Measurements from ENCODE around the gene OTOP2.

The OTOP2 gene

DNA sequence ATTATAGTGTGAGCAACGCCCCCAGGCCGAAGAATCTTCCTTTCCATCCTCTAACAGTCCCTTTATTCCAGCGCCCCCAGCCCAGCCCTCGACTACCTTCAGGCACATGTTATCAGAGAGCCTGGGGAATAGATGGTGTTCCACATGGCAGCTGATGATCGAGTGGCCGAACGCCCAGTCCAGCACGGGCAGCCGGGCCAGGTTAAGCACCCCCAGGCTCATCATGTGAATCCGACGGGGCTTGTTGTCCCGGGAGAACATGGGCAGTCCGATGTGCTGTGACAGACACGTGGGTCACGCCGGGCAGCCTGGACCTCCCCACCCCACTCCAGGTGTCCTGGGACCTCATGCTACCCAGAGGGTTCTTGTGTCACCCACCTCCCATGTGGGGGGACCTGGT, 44.8 kb upstream of the OTOP2 start:
- no peak overlapping the region for H3K27ac ChIP-seq (ENCODE audit: extremely low read depth, low read depth, low read length)
- TF ChIP-seq ZSCAN23 (tag by site-specific recombination; IDR thresholded peaks at IDR 0.05) (no peak), ZNF132 (tag by site-specific recombination; IDR thresholded peaks at IDR 0.05; ENCODE audit: borderline replicate concordance) (no peak), ZNF747 (tag by site-specific recombination; IDR thresholded peaks at IDR 0.05) (no peak), ZNF555 (tag by site-specific recombination; conservative IDR thresholded peaks at IDR 0.05) (no peak), ZNF558 (tag by site-specific recombination; IDR thresholded peaks at IDR 0.05) (no peak), MZF1 (tag by site-specific recombination; IDR thresholded peaks at IDR 0.05; ENCODE audit: borderline replicate concordance) (no peak), IKZF3 (tag by site-specific recombination; IDR thresholded peaks at IDR 0.05) (no peak), ZBTB17 (tag by site-specific recombination; IDR thresholded peaks at IDR 0.05) (no peak), ZNF473 (tag by site-specific recombination; IDR thresholded peaks at IDR 0.05) (no peak), MYNN (tag by site-specific recombination; IDR thresholded peaks at IDR 0.05; ENCODE audit: borderline replicate concordance) (no peak), ZNF114 (tag by site-specific recombination; IDR thresholded peaks at IDR 0.05) (no peak), ZNF24 (tag by site-specific recombination; IDR thresholded peaks at IDR 0.05) (no peak), GLI4 (tag by site-specific recombination; IDR thresholded peaks at IDR 0.05) (no peak), HOXD13 (CRISPR knock-in tag; IDR thresholded peaks at IDR 0.05; ENCODE audit: borderline replicate concordance) (no peak), ZNF311 (tag by site-specific recombination; IDR thresholded peaks at IDR 0.05; ENCODE audit: borderline replicate concordance) (no peak)
- TF ChIP-seq, protein P1, sequence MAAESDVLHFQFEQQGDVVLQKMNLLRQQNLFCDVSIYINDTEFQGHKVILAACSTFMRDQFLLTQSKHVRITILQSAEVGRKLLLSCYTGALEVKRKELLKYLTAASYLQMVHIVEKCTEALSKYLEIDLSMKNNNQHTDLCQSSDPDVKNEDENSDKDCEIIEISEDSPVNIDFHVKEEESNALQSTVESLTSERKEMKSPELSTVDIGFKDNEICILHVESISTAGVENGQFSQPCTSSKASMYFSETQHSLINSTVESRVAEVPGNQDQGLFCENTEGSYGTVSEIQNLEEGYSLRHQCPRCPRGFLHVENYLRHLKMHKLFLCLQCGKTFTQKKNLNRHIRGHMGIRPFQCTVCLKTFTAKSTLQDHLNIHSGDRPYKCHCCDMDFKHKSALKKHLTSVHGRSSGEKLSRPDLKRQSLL (tag by site-specific recombination; IDR thresholded peaks at IDR 0.05): no peak
- TF ChIP-seq, protein P2, sequence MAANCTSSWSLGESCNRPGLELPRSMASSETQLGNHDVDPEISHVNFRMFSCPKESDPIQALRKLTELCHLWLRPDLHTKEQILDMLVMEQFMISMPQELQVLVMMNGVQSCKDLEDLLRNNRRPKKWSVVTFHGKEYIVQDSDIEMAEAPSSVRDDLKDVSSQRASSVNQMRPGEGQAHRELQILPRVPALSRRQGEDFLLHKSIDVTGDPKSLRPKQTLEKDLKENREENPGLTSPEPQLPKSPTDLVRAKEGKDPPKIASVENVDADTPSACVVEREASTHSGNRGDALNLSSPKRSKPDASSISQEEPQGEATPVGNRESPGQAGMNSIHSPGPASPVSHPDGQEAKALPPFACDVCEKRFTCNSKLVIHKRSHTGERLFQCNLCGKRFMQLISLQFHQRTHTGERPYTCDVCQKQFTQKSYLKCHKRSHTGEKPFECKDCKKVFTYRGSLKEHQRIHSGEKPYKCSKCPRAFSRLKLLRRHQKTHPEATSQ (tag by site-specific recombination; IDR thresholded peaks at IDR 0.05): no peak
- TF ChIP-seq, protein P3, sequence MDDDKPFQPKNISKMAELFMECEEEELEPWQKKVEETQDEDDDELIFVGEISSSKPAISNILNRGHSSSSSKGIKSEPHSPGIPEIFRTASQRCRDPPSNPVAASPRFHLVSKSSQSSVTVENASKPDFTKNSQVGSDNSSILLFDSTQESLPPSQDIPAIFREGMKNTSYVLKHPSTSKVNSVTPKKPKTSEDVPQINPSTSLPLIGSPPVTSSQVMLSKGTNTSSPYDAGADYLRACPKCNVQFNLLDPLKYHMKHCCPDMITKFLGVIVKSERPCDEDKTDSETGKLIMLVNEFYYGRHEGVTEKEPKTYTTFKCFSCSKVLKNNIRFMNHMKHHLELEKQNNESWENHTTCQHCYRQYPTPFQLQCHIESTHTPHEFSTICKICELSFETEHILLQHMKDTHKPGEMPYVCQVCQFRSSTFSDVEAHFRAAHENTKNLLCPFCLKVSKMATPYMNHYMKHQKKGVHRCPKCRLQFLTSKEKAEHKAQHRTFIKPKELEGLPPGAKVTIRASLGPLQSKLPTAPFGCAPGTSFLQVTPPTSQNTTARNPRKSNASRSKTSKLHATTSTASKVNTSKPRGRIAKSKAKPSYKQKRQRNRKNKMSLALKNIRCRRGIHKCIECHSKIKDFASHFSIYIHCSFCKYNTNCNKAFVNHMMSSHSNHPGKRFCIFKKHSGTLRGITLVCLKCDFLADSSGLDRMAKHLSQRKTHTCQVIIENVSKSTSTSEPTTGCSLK (tag by site-specific recombination; IDR thresholded peaks at IDR 0.05): no peak
- TF ChIP-seq, protein P4, sequence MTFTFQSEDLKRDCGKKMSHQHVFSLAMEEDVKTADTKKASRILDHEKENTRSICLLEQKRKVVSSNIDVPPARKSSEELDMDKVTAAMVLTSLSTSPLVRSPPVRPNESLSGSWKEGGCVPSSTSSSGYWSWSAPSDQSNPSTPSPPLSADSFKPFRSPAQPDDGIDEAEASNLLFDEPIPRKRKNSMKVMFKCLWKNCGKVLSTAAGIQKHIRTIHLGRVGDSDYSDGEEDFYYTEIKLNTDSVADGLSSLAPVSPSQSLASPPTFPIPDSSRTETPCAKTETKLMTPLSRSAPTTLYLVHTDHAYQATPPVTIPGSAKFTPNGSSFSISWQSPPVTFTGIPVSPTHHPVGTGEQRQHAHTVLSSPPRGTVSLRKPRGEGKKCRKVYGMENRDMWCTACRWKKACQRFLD (tag by site-specific recombination; IDR thresholded peaks at IDR 0.05): no peak
- TF ChIP-seq, protein P5, sequence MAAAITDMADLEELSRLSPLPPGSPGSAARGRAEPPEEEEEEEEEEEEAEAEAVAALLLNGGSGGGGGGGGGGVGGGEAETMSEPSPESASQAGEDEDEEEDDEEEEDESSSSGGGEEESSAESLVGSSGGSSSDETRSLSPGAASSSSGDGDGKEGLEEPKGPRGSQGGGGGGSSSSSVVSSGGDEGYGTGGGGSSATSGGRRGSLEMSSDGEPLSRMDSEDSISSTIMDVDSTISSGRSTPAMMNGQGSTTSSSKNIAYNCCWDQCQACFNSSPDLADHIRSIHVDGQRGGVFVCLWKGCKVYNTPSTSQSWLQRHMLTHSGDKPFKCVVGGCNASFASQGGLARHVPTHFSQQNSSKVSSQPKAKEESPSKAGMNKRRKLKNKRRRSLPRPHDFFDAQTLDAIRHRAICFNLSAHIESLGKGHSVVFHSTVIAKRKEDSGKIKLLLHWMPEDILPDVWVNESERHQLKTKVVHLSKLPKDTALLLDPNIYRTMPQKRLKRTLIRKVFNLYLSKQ (tag by site-specific recombination; IDR thresholded peaks at IDR 0.05; ENCODE audit: borderline replicate concordance): no peak
- no peaks in the 10 kb centered on the region for H3K9me3 ChIP-seq (ENCODE audit: control insufficient read depth, insufficient read depth, low read depth, low read length)
- CTCF ChIA-PET: interaction anchor here (1.0 to 1.5 kb wide), 4 partner anchors 14 to 88 kb away, joined by 3 to 5 read pairs (median 4); no protein-coding TSS in a partner anchor
- POLR2A ChIA-PET: interaction anchor here (0.5 to 1.1 kb wide), 2 partner anchors 27 to 140 kb away, joined by 4 to 5 read pairs; no protein-coding TSS in a partner anchor
- no peak overlapping the region for H3K4me3 ChIP-seq (ENCODE audit: low read depth, low read length)
- H3K36me3 ChIP-seq (ENCODE audit: control insufficient read depth in 2 of 2, insufficient read depth in 1 of 2, low read length in 2 of 2): no peaks in the 10 kb centered on the region
- no peaks in the 10 kb centered on the region; the same call in 1 of the 2 replicates for H3K4me1 ChIP-seq (ENCODE audit: control insufficient read depth, insufficient read depth, low read length)

Data from HEK293 (cell line).